ENCODE results near the gene TPM2. TPM values are rescaled to one million over a fixed set of nuclear protein-coding genes. Genes with fewer than 3 reads are reported as not detected.
"Not testable (repeated sequence)": the region's sequence is repeated elsewhere in the genome, so short reads cannot be mapped to it uniquely, and the experiment has no call there.

Gene TPM2
- total RNA-seq, 1 experiment from 2014 or later, result 138 TPM

- no peak for DNase-seq
- peaks cover 2% of the 10 kb centered on the region for H3K9me3 Mint-ChIP-seq (ENCODE audit: low read depth, unreplicated experiment)
- H3K4me3 Mint-ChIP-seq (ENCODE audit: low read depth, unreplicated experiment), result no peak overlapping the region
- H3K27me3 Mint-ChIP-seq (ENCODE audit: unreplicated experiment), result peaks cover 15% of the 10 kb centered on the region
- no TSS peak for BruUV-seq (replicated peaks)
- no peak for TF ChIP-seq CTCF (IDR thresholded peaks at IDR 0.05; ENCODE audit: unreplicated experiment)
- intact Hi-C loops (cut with micrococcal nuclease; ENCODE audit: unreplicated experiment), result no loop called here
- CTCF ChIA-PET, result no interaction called here
- peaks cover 7% of the 10 kb centered on the region for H3K4me1 Mint-ChIP-seq (ENCODE audit: low read depth, unreplicated experiment)
- H3K36me3 Mint-ChIP-seq (ENCODE audit: insufficient read depth, unreplicated experiment), result peaks cover 17% of the 10 kb centered on the region
- no peak overlapping the region for H3K27ac Mint-ChIP-seq (ENCODE audit: unreplicated experiment)
These were observed 46.7 kb downstream of the TPM2 start for GRCh38 chr9:35643046-35643445.

- Mint-ChIP-seq H3K36me3 (ENCODE audit: insufficient read depth, unreplicated experiment) (peaks cover 11% of the 10 kb centered on the region), H3K27me3 (ENCODE audit: unreplicated experiment) (peaks cover 19% of the 10 kb centered on the region)
- BruUV-seq (replicated peaks); intact Hi-C loops (cut with micrococcal nuclease; ENCODE audit: unreplicated experiment); DNase-seq; H3K4me3 Mint-ChIP-seq (ENCODE audit: low read depth, unreplicated experiment); H3K27ac Mint-ChIP-seq (ENCODE audit: unreplicated experiment); H3K9me3 Mint-ChIP-seq (ENCODE audit: low read depth, unreplicated experiment); H3K4me1 Mint-ChIP-seq (ENCODE audit: low read depth, unreplicated experiment); CTCF ChIA-PET: not testable (repeated sequence)
These were observed 48.2 kb downstream of the TPM2 start for GRCh38 chr9:35641478-35641877.

GRCh38 chr9:35640431-35640830, 49.3 kb downstream of the TPM2 start:
- H3K4me1 Mint-ChIP-seq (ENCODE audit: low read depth, unreplicated experiment); H3K36me3 Mint-ChIP-seq (ENCODE audit: insufficient read depth, unreplicated experiment); intact Hi-C loops (cut with micrococcal nuclease; ENCODE audit: unreplicated experiment); H3K27ac Mint-ChIP-seq (ENCODE audit: unreplicated experiment); DNase-seq; BruUV-seq (replicated peaks); CTCF ChIA-PET; H3K9me3 Mint-ChIP-seq (ENCODE audit: low read depth, unreplicated experiment); H3K4me3 Mint-ChIP-seq (ENCODE audit: low read depth, unreplicated experiment): not testable (repeated sequence)
- H3K27me3 Mint-ChIP-seq (ENCODE audit: unreplicated experiment), result peaks cover 20% of the 10 kb centered on the region

GRCh38 chr9:35639631-35640030, 50.1 kb downstream of the TPM2 start:
- Mint-ChIP-seq H3K9me3 (ENCODE audit: low read depth, unreplicated experiment) (peaks cover 2% of the 10 kb centered on the region), H3K27me3 (ENCODE audit: unreplicated experiment) (peaks cover 20% of the 10 kb centered on the region), H3K4me3 (ENCODE audit: low read depth, unreplicated experiment) (no peak overlapping the region), H3K36me3 (ENCODE audit: insufficient read depth, unreplicated experiment) (peaks cover 5% of the 10 kb centered on the region), H3K4me1 (ENCODE audit: low read depth, unreplicated experiment) (no peaks in the 10 kb centered on the region), H3K27ac (ENCODE audit: unreplicated experiment) (no peak overlapping the region)
- no peak for DNase-seq
- no TSS peak for BruUV-seq (replicated peaks)
- no peak for TF ChIP-seq CTCF (IDR thresholded peaks at IDR 0.05; ENCODE audit: unreplicated experiment)
- intact Hi-C loops (cut with micrococcal nuclease; ENCODE audit: unreplicated experiment), result no loop called here
- CTCF ChIA-PET, result no interaction called here

- intact Hi-C loops (cut with micrococcal nuclease; ENCODE audit: unreplicated experiment); H3K36me3 Mint-ChIP-seq (ENCODE audit: insufficient read depth, unreplicated experiment); DNase-seq; H3K27ac Mint-ChIP-seq (ENCODE audit: unreplicated experiment); CTCF ChIA-PET; H3K9me3 Mint-ChIP-seq (ENCODE audit: low read depth, unreplicated experiment); BruUV-seq (replicated peaks); H3K4me3 Mint-ChIP-seq (ENCODE audit: low read depth, unreplicated experiment); H3K4me1 Mint-ChIP-seq (ENCODE audit: low read depth, unreplicated experiment): not testable (repeated sequence)
- H3K27me3 Mint-ChIP-seq (ENCODE audit: unreplicated experiment), result peaks cover 20% of the 10 kb centered on the region
These were observed 50.5 kb downstream of the TPM2 start for GRCh38 chr9:35639225-35639624.

GRCh38 chr9:35638751-35639150, 51.0 kb downstream of the TPM2 start:
- H3K27ac Mint-ChIP-seq (ENCODE audit: unreplicated experiment); CTCF ChIA-PET: not testable (repeated sequence)

GRCh38 chr9:35637427-35637955, 52.2 kb downstream of the TPM2 start:
- DNase-seq; BruUV-seq (replicated peaks); H3K4me1 Mint-ChIP-seq (ENCODE audit: low read depth, unreplicated experiment); H3K27ac Mint-ChIP-seq (ENCODE audit: unreplicated experiment); intact Hi-C loops (cut with micrococcal nuclease; ENCODE audit: unreplicated experiment); CTCF ChIA-PET; H3K36me3 Mint-ChIP-seq (ENCODE audit: insufficient read depth, unreplicated experiment); H3K9me3 Mint-ChIP-seq (ENCODE audit: low read depth, unreplicated experiment); H3K4me3 Mint-ChIP-seq (ENCODE audit: low read depth, unreplicated experiment): not testable (repeated sequence)
- peaks cover 20% of the 10 kb centered on the region for H3K27me3 Mint-ChIP-seq (ENCODE audit: unreplicated experiment)

More at GRCh38 chr9:35638751-35639150, 51.0 kb downstream of the TPM2 start:
- BruUV-seq (replicated peaks); intact Hi-C loops (cut with micrococcal nuclease; ENCODE audit: unreplicated experiment); H3K4me3 Mint-ChIP-seq (ENCODE audit: low read depth, unreplicated experiment); DNase-seq; H3K36me3 Mint-ChIP-seq (ENCODE audit: insufficient read depth, unreplicated experiment); H3K9me3 Mint-ChIP-seq (ENCODE audit: low read depth, unreplicated experiment); H3K4me1 Mint-ChIP-seq (ENCODE audit: low read depth, unreplicated experiment): not testable (repeated sequence)
- peaks cover 20% of the 10 kb centered on the region for H3K27me3 Mint-ChIP-seq (ENCODE audit: unreplicated experiment)

GRCh38 chr9:35636877-35637246, 52.9 kb downstream of the TPM2 start:
- H3K4me3 Mint-ChIP-seq (ENCODE audit: low read depth, unreplicated experiment); H3K4me1 Mint-ChIP-seq (ENCODE audit: low read depth, unreplicated experiment); H3K27ac Mint-ChIP-seq (ENCODE audit: unreplicated experiment); H3K9me3 Mint-ChIP-seq (ENCODE audit: low read depth, unreplicated experiment); intact Hi-C loops (cut with micrococcal nuclease; ENCODE audit: unreplicated experiment); BruUV-seq (replicated peaks); H3K36me3 Mint-ChIP-seq (ENCODE audit: insufficient read depth, unreplicated experiment); DNase-seq; CTCF ChIA-PET: not testable (repeated sequence)
- H3K27me3 Mint-ChIP-seq (ENCODE audit: unreplicated experiment), result peaks cover 20% of the 10 kb centered on the region
